Mesothelial cell of epicardium (in vitro differentiated cells): ENCODE data around the gene CES3. TPM values are rescaled to one million over a fixed set of nuclear protein-coding genes. Genes with fewer than 3 reads are reported as not detected.

Experiments used
- DNase-seq, 2 experiments: peaks; one replicate each; pipeline ENCODE4 v3.0.0; 2021; ENCODE audit warnings: low spot score in 2 of 2; ENCODE audit not compliant: unreplicated experiment in 2 of 2
- H3K27ac Mint-ChIP-seq: 2 replicates; pipeline ENCODE4 v1.8.0; 2021; ENCODE audit warnings: mixed read lengths
- H3K27me3 Mint-ChIP-seq: 2 replicates; pipeline ENCODE4 v1.8.0; 2021; ENCODE audit warnings: low read depth, mixed read lengths
- H3K36me3 Mint-ChIP-seq: 2 replicates; pipeline ENCODE4 v1.8.0; 2021; ENCODE audit warnings: mixed read lengths
- H3K4me1 Mint-ChIP-seq: 2 replicates; pipeline ENCODE4 v1.8.0; 2021; ENCODE audit warnings: mixed read lengths
- H3K4me3 Mint-ChIP-seq: 2 replicates; pipeline ENCODE4 v1.8.0; 2021; ENCODE audit warnings: mild to moderate bottlenecking, moderate library complexity, mixed read lengths
- H3K9me3 Mint-ChIP-seq: 2 replicates; pipeline ENCODE4 v1.8.0; 2021; ENCODE audit warnings: mixed read lengths
- CTCF ChIP-seq: fragments of 200-600 bp; sonication (generic); IDR thresholded peaks from one replicate; pipeline ENCODE4 v1.5.0; 2021; ENCODE audit warnings: antibody characterized with exemption; ENCODE audit not compliant: unreplicated experiment
- total RNA-seq: library from RNA; stranded (reverse); gene quantifications from 3 replicates; pipeline ENCODE4 v1.2.1, GENCODE V29; 2021

Gene CES3
- total RNA-seq, 1 donor from 2014 or later = 5.1 TPM

- Mint-ChIP-seq H3K9me3 (no peaks in the 10 kb centered on the region), H3K4me1 (no peaks in the 10 kb centered on the region), H3K27ac (no peak overlapping the region), H3K27me3 (peaks cover 7% of the 10 kb centered on the region), H3K4me3 (no peak overlapping the region), H3K36me3 (no peaks in the 10 kb centered on the region)
- TF ChIP-seq CTCF = no peak
- no peak for DNase-seq
These were observed 14.3 kb downstream of the CES3 start for GRCh38 chr16:66975302-66975893.

GRCh38 chr16:66976746-66977145 is 15.7 kb downstream of the CES3 start:
- Mint-ChIP-seq H3K4me3 (no peak overlapping the region), H3K9me3 (no peaks in the 10 kb centered on the region), H3K27ac (no peak overlapping the region), H3K4me1 (no peaks in the 10 kb centered on the region), H3K36me3 (no peaks in the 10 kb centered on the region), H3K27me3 (peaks cover 13% of the 10 kb centered on the region)
- no peak for TF ChIP-seq CTCF
- no peak for DNase-seq

DNA sequence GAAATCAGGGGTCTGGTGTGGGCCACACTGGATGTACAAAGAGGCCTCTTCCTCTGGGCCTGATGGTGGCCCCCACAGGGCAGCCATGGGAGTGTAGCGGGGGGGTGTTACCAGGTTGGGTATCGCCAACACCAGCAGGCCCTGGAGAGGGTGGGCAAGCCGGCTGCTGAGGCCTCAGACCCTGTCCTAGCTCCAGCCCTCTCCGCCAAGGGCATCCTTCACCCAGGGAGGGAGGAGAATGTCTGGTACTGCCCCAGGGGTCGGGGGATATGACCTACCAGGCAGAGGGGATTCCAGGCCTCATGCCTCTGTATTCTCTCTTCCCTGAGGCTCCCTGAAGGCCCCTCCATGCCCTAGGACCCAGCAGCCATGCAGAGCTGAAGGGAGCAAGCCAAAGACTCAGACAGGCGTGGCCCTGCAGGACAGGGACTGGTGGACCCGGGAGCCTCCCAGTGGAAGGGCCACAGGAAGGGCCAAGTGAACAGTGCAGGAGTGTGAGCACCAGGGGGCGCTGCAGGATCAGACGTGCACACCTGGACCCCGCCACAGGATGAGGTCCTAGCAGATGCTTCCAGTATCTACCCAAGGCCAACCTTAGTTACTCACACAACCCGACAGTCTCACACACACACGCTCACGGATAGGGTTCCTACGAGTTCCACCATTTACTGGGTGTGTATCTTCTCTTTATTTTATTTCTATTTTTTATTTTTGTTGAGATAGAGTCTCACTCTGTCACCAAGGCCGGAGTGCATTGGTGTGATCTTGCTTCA is 16.5 kb downstream of the CES3 start:
- Mint-ChIP-seq H3K27me3 (peaks cover 14% of the 10 kb centered on the region), H3K4me1 (no peaks in the 10 kb centered on the region), H3K27ac (no peak overlapping the region), H3K36me3 (no peaks in the 10 kb centered on the region), H3K4me3 (no peak overlapping the region), H3K9me3 (no peaks in the 10 kb centered on the region)
- peak; percentile 82 to 94 for DNase-seq
- TF ChIP-seq CTCF = peak; percentile 94

GRCh38 chr16:66979011-66979717 is 18.1 kb downstream of the CES3 start:
- Mint-ChIP-seq H3K27me3 (peaks cover 16% of the 10 kb centered on the region), H3K36me3 (no peaks in the 10 kb centered on the region), H3K9me3 (no peaks in the 10 kb centered on the region), H3K4me1 (no peaks in the 10 kb centered on the region), H3K4me3 (no peak overlapping the region), H3K27ac (no peak overlapping the region)
- no peak for DNase-seq
- TF ChIP-seq CTCF = no peak

GRCh38 chr16:66983033-66983432 is 22.0 kb downstream of the CES3 start:
- H3K36me3 Mint-ChIP-seq = no peaks in the 10 kb centered on the region
- DNase-seq = no peak
- H3K9me3 Mint-ChIP-seq = no peaks in the 10 kb centered on the region
- H3K4me3 Mint-ChIP-seq = no peak overlapping the region
- no peak overlapping the region for H3K27ac Mint-ChIP-seq
- TF ChIP-seq CTCF = no peak
- peaks cover 13% of the 10 kb centered on the region for H3K27me3 Mint-ChIP-seq
- H3K4me1 Mint-ChIP-seq = no peaks in the 10 kb centered on the region
